SHP77 treated with DMSO at 0.1 percent for 48 hours (cell line): ENCODE results near the gene KAT14.
"Not testable (repeated sequence)": the region's sequence is repeated elsewhere in the genome, so short reads cannot be mapped to it uniquely, and the experiment has no call there.

Experiments used
- DNase-seq: peaks from one replicate; lab custom pipeline; 2025; lab: John Stamatoyannopoulos, UW

Gene KAT14

GRCh38 chr20:18164356-18164755 is 26.7 kb downstream of the KAT14 start:
- no peak for DNase-seq

DNA sequence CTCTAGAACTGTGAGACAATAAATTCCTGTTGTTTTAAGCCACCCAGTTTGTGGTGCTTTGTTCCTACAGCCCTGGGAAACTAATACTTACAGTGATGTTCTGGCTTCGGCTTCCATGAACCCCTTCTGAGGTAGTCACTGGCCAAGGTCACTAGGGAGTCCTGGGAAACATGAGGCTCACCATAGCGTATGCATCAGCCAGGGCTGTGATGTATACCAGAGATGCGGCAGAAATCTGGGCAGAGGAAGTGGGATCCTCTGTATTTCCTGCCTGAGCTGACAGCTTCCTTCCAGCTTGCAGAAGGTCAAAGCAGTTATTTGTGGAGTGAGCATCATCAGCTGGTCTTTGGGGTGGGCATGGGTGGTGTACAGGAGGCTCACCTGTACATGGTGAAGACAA is 27.9 kb downstream of the KAT14 start:
- DNase-seq, result no peak

DNA sequence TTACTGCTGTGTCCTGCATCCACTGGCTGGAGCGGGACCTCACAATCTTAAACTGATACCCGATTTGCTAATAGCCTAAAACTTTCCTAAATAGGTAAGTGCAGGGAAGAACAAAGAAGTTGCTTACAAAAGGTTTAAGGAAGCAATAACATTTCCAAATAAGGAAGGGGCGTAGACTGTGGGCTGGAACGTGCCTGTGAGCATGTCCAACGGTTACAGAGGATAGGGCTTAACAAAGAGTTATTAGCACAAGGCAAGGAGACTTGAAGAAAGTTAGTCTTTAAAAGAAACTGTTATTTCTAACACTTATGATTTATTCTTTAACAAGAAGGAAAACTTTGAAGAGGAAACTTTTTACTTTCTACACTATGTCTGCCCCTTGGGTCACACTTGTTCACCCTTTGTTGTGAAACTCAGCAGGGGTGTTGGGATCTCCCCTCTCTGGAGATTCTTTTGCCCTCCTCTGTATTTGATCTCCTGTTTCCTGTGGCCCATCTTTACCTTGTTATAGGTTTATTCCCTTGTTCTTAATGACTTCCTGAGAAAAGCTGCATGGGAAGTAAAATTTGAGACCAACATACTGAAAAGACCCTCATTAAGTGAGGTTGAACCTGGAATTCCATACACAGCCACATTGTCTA is 28.7 kb downstream of the KAT14 start:
- DNase-seq, result no peak

DNA sequence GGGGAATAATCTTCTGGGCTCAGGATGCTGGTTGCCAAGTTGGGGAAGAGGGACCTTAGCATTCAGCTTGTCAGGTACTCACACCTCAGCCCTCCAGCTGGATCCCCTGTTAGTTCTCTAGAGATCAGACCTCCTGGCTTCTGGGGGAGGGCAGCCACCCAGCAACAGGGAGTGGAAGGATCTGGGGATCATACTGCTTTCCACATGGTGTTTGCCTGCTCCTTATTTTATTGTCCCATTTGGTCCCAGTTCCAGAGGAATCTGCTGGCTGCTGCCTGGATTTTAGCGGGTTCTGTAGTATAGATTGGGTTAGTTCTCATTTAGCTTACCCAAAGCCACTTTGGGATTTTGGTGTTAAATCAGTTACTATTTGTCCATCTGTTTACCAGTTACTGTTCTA is 29.3 kb downstream of the KAT14 start:
- DNase-seq, result no peak

DNA sequence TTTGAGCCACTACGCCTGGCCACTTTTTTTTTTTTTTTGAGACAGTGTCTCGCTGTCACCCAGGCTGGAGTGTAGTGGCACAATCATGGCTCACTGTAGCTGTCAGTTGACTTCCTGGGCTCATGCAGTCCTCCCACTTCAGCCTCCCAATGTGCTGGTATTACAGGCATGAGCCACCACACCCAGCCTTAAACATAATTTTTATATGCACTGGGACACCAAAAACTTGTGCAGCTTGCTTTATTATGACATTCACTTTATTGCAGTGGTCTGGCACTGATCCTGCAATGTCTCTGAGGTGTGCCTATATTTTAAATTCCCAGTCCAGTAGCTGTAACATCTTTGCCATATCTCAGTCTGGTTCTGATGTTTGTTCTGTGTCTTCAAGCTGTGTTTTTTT is 34.7 kb downstream of the KAT14 start:
- DNase-seq, result no peak

DNA sequence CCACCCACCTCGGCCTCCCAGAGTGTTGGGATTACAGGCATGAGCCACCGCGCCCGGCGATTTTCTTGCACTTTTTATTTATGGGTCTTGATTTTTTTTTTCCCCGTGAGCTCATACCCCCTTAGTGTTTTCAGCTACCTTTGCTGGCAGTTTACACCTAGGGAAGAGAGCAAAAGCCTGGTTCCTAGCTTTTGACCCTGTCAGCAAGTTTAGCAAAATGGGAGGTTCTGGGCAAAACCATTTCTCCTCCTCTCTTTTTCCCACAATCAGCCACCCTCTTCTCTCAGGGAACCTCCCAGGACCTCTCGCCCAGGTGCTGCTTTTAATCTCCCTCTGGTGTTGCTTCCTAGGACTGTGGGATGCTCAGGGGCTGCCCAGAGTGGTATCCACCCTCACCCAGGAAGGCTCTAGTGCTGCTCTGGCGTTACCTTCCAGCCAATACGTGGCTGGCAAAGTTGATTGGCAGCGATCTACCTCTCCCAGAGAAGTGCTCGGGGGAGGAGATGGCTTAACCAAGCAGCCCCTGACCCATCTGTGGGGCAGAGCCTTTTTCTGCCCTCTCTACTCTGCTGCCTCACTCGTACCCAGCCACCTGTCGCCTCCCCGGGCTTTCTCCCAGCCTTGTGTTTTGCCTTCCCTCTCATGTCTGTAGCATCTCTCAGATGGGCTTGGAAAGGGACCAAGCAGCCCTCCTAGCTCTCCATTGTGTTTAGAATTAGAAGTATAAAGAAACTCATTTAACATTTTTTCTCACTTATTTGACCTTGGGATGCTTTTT is 37.4 kb downstream of the KAT14 start:
- no peak for DNase-seq

DNA sequence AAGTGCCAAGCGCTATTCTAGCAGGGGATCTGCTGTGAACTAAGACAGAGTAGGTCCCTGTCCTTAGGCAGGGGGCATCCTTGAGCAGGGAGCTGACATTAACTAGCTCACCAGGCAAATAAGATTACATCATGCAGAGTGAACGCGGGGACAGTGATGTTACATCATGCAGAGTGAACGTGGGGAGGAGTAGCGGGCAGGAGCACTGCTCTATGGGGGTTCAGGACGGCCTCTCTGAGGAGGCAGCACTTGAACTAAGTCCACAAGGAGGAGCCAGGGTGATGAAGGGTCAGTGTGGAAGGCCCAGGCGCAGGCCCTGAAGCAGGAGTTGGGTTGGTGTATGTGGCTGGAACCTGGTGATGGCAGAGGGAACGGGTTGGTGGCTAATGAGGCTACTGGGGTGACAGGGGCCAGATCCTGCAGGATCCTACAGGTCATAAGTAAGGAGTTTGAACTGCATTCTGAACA is 38.7 kb downstream of the KAT14 start:
- DNase-seq, result no peak

- not testable (repeated sequence) for DNase-seq
Observed at GRCh38 chr20:18180366-18180765, 42.7 kb downstream of the KAT14 start.

DNA sequence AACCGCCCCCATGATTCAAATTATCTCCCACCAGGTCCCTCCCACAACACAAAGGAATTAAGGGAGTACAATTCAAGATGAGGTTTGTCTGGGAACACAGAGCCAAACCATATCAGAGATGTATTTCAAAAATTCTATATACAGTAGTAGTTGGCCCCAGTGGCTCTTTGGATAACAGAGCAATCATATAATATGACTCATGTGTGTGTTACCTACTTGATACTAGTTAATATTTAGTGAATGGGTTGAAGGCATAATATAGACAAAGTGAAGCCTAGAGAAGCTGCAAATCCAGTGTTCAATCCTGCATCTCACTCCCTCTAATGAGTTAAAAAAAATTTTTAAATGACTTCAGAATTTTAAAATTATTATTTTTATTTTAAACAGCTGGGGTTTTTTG is 43.2 kb downstream of the KAT14 start:
- DNase-seq, result no peak

DNA sequence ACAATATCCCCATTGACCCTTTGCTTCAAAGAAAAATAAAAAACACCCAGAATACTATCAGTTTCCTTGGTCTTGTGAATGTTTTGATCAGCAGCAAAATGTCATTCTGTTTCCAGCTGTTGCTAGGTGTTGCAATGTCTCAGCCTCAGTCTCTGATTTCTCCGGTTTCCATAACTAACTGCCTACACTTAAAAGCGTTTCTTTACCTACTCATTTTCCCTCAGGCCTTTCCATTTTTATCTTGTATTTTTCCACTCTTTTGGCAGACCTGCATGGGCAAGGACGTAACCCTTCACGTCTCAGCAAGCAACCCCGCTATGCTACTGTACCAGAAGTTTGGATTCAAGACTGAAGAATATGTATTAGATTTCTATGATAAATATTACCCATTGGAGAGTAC is 49.4 kb downstream of the KAT14 start:
- no peak for DNase-seq

DNA sequence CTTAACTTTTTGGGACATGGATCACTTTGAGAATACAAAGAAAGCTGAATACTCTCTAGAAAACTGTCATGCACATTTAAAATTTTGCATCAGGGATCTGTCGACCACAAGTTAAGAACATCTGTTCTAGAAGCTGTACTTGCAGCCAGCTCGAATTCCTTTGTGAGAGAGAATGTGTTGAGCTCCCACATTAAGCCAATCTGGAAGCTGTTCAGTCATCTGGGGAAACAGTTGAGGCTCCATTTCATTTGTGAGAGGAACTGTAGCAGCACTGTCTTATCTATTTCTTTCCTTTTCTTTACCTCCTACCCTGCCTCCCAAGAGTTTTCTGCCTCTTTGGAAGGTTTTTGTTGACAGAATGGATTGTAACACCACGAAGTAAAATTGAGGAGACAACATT is 50.8 kb downstream of the KAT14 start:
- DNase-seq, result no peak

DNA sequence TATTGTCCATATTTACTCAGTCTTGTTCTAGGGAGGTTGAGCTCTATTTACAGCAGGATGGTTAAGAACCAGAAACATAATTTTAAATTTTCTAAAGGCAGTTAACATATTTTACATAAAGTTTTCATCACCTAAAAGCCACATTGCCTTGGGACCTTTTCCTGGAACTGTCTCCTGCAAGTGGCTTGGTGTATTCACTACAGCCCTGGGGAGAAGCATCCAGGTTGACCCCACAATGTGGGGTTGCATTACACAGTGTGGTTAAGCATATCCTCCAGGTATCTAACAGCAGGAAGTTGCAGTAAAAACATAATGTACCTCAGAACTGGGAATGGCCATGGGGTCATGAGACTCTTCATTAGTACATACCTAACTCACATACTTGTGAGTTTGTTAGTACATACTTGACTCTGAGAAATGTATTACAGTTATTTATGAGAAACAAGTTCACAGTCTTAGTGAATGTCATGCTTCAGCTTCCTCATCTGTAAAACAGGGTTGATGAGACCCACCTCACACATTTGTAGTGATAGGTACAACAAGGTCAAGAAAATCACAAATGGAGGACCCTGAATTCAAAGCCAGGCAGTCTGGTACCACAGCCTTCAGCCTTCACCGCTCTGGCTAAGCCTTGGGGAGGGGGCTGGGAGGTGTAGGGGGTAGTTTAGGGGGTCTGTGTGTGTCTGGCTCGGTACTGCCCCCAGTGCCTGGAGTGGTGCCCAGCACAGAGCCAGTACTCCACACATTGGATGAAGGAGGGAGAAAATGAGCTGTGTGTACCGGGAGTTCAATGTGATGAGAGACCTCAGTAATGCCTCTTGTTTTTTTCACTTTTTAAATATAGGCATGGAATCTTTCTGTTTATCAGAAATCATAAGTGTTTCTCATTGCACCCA is 52.9 kb downstream of the KAT14 start:
- DNase-seq, result no peak

- no peak for DNase-seq
Observed at GRCh38 chr20:18191306-18191705, 53.6 kb downstream of the KAT14 start.

DNA sequence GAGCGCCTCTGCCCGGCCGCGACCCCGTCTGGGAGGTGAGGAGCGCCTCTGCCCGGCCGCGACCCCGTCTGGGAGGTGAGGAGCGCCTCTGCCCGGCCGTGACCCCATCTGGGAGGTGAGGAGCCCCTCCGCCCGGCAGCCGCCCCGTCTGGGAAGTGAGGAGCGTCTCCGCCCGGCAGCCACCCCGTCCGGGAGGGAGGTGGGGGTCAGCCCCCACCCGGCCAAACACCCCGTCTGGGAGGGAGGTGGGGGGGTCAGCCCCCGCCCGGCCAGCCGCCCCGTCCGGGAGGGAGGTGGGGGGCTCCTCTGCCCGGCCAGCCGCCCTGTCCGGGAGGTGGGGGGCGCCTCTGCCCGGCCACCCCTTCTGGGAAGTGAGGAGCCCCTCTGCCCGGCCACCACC is 56.8 kb downstream of the KAT14 start:
- not testable (repeated sequence) for DNase-seq

DNA sequence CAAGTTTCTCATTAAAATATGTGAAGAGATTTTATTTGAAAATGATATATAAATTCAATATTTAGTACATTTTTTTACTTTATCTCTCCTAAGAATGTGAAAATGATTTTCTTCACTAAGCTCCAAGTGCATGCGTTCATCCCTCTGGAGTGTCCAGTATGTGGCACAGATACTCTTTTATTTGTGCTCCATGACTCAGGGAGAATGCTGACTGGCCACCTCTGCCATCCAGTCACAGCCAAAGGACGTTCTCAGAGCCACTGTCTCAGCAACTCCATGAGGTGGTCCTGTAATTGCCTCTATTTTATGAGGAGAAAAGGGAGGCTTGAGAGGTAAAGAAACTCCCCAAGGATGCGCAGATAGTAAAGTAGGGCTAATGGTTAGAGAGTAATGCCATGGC is 58.3 kb downstream of the KAT14 start:
- DNase-seq, result no peak

GRCh38 chr20:18197382-18198070 is 59.9 kb downstream of the KAT14 start:
- DNase-seq, result no peak

DNA sequence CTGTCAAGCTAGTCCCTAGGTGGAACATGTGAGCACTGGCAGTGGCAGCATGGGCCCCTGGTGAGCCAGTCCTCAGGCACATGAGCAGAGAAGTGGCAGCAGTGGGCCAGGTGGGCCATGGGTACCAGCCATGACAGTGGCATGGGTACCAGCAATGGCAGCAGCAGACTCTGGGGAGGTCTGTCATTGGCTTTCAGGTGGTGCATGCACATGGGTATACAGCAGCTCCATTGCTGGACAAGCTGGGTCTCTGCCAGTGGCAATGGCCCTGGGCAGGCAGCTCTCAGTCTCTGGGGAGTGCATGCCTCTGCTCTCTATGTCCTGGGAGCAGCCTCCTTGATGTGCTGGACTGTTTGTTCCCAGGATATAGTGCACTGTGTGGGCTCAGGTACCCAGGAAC is 65.3 kb downstream of the KAT14 start:
- no peak for DNase-seq

DNA sequence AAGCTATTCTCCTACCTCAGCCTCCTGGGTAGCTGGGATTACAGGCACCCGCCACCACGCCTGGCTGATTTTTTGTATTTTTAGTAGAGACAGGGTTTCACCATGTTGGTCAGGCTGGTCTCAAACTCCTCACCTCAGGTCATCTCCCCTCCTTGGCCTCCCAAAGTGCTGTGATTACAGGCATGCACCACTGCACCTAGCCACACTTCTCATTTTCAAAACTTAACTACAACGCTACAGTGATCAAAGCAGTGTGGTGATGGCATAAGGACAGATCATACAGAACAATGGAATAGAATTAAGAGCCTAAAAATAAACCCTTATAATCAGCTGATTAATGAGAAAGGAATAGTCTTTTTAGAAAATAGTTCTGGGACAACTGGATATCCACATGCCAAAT is 66.0 kb downstream of the KAT14 start:
- not testable (repeated sequence) for DNase-seq

- no peak for DNase-seq
Observed at GRCh38 chr20:18213002-18213401, 75.3 kb downstream of the KAT14 start.

DNA sequence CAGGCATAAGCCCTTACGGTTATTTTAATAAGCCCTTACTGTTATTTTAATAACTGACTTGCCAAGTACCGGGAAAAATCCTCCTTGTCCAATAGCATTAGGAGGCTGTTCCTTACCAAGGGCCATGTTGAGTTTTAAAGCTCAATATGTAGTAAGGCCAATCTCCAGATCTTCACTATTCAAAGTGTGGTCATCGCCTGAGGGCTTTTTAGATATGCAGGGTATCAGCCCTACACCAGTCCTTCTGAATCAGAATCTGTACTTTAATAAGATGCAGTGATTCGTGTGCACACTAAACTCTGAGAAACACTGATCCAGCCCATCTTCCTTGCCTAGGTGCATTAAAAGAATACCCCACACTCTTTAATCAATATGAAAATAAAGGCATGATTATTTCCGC is 77.9 kb downstream of the KAT14 start:
- no peak for DNase-seq

GRCh38 chr20:18218280-18218679 is 80.6 kb downstream of the KAT14 start:
- DNase-seq, result no peak

DNA sequence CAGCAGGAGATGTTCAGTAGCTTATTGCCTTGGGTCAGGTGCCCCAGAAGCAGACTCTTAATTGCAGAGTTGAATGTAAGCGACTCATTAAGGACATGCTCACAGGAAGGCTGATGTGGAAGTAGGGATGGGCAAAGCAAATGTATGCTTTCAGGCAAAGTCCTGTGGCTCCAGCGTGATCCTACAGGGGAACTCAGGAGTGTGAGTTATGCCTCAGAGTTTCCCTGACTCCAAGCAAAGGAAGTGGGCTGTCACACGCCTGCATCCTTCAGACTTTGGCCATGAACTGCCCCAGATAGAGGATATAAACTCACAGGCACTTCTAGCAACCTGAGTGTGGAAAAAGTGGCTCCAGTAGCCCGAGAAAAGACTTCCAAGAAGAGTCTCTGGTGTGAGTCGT is 85.7 kb downstream of the KAT14 start:
- DNase-seq, result no peak
